ENCODE data around the gene CD37.

GRCh38 chr19:49318296-49318695, 16.9 kb upstream of the CD37 start:
- no peak for TF ChIP-seq CTCF (IDR thresholded peaks at IDR 0.05)
- no peak for TF ChIP-seq POLR2A (IDR thresholded peaks at IDR 0.05)
